Measurements from ENCODE around the gene CYB5A. TPM values are rescaled to one million over a fixed set of nuclear protein-coding genes. Genes with fewer than 3 reads are reported as not detected.

Gene CYB5A
- total RNA-seq, 1 donor from 2014 or later: 15.3 TPM

- no peak for DNase-seq
Observed at GRCh38 chr18:74276609-74277008, 15.2 kb downstream of the CYB5A start.

DNA sequence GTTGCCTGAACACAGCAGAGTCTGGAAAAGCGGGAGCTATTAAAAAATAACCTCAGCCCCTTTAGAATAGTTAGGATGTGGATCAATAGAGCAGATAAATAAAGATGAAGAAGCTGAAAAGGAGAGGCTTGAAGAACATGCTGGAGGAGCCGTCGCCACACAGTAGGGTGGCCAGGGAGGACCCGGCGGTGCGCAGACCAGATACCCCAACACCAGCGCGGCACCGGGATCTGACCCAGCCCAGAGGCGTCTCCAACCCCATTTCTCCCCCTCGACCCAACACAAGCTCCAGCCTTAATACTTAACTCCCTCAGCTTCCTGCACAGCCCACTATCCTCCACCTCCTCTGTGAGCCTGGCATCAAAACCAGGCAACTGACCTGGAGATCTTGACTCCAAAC lies 16.0 kb downstream of the CYB5A start:
- DNase-seq: no peak

DNA sequence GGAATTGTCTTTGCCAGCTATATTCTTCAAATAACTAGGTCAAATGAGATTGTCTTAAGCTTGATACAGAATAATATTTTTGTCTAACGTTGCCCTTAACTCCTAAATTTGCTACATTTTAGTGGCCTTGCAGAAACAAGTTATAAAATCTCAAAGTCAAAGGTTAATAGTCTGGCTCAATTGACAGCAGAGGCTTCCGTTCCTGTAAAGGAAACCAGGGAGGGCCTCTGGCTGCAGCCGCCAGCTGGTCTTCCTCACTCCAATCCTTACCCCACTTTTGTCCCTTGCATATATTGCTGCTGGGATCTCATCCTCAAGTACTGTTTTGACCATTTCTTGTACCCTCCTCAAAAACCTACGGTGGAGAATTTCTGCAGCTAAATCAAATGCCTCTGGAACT lies 17.1 kb downstream of the CYB5A start:
- DNase-seq: no peak

GRCh38 chr18:74273394-74273793 lies 18.4 kb downstream of the CYB5A start:
- DNase-seq: no peak

DNA sequence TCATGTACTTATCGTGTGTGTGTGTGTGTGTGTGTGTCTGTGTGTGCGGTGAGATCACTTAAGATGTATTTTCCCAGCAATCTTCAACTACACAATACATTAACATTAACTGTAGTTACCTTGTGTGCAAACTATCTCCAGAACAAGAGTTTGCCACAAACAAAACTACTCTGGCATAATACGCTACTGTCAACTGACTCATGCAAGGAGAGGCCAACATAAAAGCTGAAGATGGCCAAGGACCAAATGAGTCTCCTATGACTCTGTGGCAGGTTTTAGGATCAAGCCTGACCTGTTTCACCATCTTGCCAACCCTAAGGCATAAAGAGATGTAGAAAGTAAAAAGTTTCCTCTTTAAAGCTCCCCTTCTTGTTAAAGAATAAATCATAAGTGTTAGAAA lies 20.1 kb downstream of the CYB5A start:
- no peak for DNase-seq

DNA sequence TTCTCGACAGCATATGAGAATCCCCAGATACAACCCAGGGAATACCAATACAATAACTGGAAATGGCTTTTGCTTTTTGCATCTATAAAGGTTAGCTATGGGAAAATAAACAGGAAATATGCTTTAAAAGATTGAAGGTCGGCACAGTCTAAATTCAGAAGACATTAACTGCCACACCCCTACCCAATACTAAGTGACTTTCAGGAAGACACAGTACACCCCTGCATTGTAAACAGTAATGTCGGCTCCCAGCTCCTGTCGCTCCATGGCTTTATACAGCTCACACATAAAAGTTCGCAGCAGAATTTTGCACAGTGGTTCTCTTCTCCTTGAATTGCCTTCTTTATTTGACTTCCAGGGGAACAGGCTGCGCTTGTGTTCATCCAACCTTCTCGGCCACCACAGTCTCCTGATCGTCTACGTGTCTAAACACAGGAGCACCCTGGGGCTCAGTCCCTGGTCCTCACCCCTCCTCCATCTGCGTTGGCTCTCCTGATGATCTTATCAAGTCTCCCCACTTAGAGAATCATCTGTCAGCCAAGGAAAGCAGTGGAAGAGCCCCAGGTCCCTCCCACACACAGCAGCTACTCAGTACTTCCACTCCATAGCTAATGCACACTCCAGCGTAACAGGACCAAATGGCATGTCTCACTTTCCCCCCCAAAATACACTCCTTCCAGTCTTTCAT lies 22.7 kb downstream of the CYB5A start:
- DNase-seq: no peak

- no peak for DNase-seq
Observed at GRCh38 chr18:74268175-74268574, 23.6 kb downstream of the CYB5A start.

DNA sequence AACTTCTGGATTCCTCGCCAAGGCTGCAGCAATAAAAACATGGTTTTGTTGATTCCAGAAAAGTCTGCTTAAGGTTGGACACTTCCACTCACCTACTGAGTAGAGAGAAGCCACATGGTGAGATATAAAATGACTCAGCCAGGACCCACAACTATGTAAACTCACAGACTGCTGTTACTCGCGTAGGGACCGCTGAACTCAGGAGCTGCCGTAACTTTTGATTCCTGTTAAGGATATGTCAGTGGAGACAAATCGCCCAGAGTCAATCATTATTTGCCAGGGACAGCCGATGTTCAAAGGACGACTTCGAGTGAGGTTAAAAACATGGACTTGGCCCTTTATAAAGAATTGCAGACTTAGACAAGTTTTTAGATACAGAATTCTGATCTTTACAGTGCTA lies 25.6 kb downstream of the CYB5A start:
- DNase-seq: no peak

DNA sequence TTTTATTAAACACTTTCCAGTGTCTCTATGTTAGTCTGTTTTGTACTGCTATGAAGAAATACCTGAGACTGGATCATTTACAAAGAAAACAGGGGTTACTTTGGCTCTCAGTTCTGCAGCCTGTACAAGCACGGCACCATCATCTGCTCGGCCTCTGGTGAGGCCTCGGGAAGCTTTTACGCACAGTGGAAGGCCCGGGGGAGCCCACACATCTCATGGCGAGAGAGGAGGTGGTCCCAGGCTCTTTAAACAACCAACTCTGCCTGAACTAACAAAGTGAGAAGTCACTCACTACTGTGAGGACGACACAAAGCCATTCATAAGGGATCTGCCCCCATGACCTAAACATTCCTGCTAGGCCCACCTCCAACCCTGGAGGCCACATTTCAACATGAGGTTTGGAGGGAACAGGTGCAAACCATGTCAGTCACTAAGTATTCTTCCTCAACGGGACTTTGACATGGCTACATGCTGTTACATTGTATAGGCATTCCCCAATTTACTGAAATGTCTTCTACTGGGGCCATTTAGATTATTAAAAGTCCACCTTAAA lies 26.1 kb downstream of the CYB5A start:
- DNase-seq: no peak

DNA sequence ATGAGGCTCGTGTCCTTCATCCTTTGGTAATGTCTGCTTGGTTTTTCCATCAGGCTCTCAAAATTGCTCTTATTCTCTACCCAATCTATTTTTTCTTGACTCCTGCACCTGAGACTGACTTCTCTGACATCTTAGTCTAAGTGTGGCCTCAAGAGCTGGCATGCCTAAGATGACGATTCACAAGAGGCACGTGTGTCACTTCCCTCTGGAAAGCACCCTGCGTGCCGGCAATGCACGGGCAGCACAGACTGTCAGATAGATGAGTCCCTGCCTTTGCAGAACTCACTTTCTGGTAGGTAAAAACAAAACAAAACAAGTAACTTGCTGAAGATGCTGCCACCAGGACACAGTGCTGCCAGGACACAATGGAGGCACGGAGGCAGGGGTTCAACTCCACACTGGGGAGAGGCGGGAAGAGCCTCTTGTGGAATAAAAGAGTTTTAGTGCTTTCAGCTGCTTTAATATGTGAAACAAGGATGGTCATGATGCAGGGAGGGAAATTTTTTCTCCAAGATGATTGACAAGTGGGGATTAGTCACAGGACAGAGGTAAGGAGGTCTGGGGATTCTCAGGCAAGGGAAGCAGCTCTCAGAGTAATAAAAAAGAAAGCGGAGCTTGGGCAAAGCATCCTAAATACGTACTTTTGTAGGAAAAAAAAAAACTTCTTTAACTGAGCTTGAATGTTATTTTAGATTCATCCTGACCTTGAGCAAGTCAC lies 27.3 kb downstream of the CYB5A start:
- DNase-seq: no peak

- no peak for DNase-seq
Observed at GRCh38 chr18:74261053-74261713, 30.6 kb downstream of the CYB5A start.

DNA sequence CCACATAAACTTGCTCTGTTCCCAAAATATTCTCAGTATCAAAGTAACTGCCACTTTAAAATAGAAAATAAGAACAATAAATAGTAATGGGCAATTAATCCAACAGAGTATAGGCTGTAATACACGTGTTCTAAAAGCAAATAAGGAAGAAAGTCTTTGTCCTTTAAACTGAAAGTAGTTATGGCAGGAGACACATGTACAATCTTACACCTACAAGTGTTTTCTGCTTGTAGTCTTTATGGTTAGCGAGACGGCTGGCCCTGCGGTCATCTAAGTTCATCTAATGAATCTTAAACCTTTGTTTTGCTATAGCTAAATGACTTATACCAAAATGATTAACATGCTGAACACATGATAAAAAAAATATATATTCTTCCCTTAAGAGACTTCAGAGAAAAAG lies 32.4 kb downstream of the CYB5A start:
- no peak for DNase-seq

DNA sequence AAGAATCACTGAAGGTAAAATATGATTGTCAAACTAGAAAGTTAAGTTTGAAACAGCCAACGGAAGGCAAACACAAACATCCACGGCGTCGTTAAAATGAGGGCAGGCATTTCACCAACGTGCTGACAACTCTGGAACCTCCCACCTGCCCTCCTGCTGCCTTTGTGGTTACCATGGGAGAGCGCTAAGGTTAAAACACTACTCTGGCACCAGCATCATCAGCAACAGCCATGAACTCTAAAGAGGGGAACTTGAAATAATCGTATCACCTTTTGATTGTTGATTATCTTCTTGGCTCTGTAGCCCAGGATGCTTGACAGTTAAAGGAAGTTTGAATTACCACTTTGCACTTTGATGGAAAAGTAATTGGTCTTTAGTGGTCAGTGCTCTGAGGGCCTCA lies 34.7 kb downstream of the CYB5A start:
- no peak for DNase-seq

GRCh38 chr18:74256190-74256589 lies 35.6 kb downstream of the CYB5A start:
- no peak for DNase-seq

DNA sequence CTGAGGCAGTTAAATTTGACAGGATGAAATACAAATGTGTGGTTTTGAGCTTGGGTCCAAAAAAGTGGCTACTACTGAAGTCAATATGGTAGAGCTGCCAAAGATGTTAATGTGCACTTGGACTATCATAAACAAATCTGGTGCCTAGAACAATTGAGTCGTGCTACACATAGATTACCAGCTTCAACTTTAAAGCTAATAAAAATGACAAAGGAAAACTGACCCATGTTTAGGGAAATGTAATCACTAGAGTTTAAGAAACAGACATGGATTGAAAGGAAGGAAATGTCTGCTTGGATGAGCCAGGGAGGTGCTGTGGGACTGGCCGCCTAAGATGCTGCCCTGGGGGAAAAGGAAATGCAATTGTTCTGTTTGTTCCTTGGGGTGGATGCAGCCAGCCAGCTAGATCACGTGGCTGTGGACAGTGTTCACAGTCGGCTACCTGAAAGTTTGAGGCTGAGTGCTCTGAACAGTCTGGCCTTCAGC lies 36.6 kb downstream of the CYB5A start:
- DNase-seq: no peak

DNA sequence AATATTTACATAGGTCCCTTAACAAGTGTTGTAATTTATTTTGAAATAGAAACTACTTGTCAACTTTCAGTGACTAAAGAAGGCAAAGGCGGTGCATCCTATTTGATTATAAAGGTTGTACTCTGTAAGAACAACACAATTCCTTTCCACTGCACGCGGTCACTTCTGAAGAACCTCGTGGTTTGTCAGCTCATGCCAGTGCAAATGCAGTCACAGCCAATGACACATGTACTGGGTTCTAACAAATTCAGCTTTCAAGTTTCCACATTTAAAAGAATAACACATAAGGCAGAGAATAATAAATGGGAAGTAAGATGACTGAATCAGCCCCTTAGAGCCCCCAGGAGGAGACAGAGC lies 39.7 kb downstream of the CYB5A start:
- DNase-seq: no peak

- DNase-seq: no peak
Observed at GRCh38 chr18:74251297-74252038, 40.3 kb downstream of the CYB5A start.

- DNase-seq: no peak
Observed at GRCh38 chr18:74250131-74250530, 41.6 kb downstream of the CYB5A start.

DNA sequence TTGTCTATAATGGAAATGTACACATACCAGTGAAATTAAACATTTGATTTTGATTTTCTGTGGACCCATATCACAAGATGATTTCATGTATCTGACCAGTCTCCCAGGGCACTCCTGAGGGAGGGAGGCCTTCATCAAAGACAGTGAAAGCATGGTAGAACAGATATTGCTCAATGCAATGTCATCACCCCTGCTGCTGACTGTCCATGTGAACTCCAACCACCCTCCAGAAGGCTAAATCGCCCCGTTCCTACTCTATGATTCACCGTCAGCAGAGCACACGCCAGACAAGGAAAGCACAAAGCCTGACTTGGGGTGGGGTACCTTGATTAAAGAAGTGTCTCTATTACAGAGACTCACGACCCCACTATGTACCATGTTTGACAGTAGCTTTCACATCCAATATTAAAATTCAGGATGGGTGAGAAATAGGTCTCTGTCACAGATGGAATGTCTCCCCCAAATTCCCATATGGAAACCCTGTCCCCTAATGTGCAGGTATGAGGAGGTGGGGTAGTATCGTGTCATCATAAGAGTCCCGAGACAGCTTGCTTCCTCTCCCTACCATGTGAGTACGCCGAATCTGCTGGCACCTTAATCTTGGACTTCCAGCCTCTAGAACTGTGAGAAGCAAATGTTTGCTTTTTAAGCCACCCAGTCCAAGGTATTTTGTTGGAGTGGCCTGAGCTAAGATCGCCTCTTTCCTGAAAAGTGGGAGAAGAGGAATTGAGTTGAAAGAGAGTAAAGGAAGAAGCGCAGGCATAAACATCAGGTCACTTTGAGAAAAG lies 42.4 kb downstream of the CYB5A start:
- no peak for DNase-seq

GRCh38 chr18:74248595-74248994 lies 43.2 kb downstream of the CYB5A start:
- no peak for DNase-seq

DNA sequence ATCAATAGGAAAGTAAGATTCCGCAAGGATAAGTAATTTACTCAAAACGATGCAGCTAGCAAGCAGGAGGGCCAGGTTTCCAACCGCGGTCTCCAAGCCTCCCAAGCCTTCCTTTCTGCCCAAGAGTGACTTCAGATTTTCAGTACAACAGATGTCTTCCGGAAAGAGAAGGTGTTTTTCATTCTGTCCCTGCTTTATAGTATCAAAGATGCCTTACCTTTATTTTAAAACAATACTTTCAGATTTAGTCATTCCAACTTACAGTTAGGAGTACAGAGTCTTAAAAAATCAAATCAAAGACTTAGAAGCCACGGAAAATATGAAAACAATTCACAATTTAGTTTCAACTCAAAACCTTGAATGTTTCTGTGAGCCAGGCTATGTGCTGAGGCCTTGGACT lies 43.6 kb downstream of the CYB5A start:
- DNase-seq: no peak

DNA sequence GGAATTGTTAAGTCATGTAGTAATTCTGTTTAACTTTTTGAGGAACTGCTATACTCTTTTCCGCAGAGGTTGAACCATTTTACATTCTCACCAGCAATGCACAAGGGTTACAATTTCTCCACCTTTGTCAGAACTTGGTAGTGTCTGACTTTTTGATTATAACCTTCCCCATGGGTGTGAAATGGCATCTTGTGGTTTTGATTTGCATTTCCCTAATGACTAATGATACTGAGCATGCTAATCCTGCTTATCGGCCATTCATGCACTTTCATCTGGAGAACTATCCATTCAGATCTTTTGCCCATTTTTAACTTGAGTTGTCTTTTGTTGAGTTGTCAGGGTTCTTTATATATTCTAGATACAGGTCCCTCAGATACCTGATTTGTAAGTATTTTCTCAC lies 47.2 kb downstream of the CYB5A start:
- no peak for DNase-seq
